ENCODE measurements around the gene GPC1.

Gene GPC1

DNA sequence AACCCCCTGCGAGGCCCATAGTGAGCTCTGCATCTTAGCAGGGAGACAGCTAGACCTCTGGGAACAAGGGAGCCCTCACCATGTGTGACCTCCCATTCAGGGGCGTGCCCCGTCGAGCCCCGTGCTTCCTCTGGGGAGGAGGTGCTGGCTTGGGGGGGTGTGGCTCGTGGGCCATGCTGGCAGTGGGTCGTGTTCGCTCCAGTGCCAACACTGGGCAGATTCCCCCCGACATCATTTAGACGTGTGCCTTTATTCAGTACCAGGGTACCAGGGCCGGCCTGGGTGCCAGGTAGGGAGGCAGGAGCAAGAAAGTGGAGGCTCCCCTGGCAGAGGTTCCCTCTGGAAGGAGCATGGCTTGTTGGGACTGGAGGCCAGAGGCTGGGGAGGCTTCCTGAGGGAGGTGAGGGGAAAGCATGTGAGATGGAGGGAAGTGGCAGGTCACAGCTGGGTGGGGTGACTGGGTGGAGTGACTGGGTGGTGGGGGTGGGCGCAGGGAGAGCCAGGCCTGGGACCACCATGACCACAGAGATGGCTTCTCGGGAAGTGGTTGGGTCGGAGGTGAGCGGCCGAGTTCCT lies 15.2 kb downstream of the GPC1 start:
- in situ Hi-C loops (cut with MboI; ENCODE audit: low pct_unique_long_range_greater_than_20kb, low sequenced_read_pairs), result no loop called here
- no peak for DNase-seq

DNA sequence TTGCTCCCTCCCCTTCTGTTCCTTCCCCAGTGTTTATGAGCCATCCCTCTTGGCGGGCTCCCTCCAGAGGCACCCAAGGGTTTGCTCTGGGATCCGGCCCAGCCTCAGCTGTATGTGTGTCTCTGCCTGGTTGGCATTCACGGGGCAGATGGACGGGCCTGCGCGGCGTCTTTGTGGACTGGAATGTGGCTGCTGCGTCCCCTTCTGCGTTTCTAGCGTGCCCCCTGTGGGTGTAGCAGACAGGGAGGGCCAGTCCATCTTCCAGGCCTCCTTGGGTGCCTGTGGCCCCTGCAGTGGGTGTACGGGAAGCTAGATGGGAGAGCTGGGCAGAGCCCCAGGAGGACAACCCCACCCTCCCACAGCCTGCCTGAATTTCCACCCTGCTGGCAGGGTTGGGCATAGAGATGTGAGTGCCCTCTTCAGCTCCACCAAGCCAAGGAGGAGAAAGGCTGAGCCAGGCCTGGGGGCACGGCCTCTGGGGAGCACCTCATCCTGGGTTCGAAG lies 15.7 kb downstream of the GPC1 start:
- in situ Hi-C loops (cut with MboI; ENCODE audit: low pct_unique_long_range_greater_than_20kb, low sequenced_read_pairs), result no loop called here
- no peak for DNase-seq

DNA sequence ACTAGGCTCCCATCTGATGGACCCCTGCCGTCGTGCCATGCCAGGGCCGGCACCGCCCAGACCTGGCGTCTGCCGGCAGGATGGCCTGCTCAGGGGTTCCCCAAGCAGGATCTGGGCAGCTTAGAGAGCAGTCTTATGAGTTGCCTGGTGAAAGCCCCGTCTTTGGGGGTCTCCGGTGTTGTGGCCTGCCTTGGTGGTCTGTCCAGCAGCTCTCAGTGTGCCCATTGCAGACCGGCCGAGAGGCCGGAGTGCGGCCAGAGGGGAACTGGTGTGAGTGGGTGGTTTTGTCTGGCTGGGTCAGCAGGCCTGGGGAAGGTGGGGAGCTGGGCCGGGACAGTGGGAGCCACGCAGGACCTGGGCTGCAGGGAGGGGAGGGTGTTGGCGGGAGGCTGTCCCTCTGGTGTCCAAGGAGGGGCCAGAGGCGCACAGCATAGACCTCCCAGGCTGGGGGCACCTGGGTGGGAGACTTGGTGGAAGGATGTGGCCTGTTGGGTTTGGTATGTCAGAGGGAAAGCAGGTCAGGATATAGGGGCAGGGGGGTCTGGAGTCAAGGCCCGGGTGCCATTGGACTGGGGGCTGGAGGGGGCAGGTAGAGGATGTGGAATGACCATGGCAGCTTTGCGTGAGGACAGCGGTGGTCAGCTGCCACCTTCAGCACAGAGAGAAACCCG lies 16.5 kb downstream of the GPC1 start:
- in situ Hi-C loops (cut with MboI; ENCODE audit: low pct_unique_long_range_greater_than_20kb, low sequenced_read_pairs), result no loop called here
- DNase-seq, result no peak

DNA sequence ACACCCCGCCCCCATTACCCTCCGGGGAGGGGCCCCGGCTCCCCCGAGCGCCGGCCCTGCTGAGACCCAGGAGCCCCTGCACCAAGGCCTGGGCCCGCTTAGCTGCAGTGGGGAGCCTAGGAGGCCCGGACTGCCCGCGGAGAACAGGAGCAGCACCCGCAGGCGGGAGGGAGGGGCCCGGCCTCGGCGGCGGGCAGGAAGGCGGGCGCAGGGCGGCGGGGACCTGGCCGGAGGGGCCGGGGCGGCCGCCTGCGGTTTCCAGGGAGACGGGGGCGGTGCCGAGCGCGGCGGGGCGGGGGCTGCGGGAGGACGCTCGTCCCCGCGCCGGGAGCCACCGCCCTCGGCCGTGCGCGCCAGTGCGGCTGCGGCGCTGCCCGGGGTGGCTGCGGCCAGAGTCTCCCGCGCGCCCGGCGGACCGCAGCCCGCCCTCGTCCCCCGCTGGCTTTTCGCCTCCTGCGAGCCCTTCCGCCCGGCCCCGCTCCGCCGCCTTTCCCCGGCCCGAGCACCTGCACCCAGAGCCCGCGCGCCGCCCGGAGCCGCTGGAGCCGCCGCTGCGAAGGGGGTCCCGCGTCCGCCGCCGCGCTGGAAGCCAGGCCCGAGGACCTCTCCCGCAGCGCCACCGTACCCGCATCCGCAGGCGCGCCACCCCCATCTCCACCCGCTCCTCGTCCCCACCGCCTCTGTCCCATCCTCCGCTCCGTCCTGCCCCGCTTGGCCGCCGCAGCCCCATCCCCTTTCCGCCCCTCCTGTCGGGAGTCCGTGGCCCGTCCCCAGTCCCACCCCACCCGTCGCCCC lies 17.2 kb downstream of the GPC1 start:
- no peak for DNase-seq
- in situ Hi-C loops (cut with MboI; ENCODE audit: low pct_unique_long_range_greater_than_20kb, low sequenced_read_pairs), result no loop called here

DNA sequence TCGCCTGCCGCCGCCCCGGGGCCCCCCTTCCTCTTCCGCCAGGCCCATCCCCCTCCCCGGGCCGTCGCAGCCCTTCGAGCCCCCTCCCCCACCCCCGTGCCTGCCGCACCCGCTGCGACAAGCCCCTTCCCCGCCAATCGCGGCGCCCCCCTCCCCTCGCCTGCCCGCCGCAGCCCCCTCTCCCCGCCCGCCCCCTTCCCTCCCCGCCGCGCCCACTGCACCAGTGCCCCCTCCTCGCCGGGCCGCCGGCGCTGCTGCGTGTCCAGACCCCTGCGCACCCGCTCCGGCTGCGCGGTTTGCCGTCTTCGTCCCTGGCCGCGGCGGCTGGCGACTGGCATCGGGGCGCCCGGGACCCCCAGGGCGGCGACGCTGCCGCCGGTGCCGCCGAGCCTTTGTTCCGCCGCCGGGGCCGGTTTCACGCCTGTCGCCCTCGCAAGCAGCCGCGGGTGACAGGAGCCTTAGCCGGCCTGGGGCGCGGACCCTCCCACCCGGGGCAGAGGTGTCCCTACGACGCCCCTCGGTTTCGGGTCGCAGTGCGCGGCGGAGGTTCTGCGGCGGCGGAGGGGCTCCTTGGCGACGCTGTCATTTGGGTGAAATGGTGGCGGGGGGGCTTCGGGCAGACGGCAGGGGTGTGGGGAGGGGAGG lies 18.1 kb downstream of the GPC1 start:
- in situ Hi-C loops (cut with MboI; ENCODE audit: low pct_unique_long_range_greater_than_20kb, low sequenced_read_pairs), result no loop called here
- DNase-seq, result no peak

DNA sequence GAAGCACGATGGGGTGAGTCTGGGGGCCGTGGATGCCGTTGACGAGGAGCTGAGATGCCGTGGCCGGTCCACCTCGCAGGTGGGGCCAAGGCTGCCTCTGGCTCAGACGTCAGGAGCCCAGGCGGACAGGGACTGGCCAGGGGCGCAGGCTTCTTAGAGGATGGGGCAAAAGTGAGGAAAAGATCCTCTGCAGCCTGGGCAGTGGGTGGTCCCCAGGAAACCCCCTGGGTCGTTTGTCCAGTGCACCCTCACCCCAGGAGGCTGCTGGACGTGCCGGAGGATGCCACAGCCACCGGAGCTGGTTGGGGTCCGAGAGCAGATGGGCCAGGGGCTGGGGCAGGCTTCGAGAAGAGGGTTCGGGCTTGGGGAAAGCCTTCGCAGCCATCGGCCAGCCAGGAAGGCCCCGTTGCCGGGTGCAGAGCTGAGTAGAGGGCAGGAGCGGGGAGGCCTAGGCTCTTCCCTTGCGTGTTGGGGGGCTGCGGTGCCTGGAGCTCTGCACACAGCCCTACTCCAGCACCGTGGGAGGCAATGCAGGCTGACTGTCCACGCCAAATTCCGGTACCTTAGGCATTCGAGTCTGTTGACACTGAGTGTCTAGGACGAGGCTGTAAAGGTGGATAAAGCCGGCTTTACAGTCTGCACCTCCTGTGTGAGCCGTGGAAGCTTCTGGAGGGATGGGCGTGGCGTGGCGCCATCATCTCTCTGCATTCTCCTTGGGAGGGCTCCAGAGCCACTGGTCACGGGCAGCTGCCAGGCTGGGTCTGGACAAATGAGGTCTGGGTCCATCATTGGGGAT lies 18.8 kb downstream of the GPC1 start:
- no peak for DNase-seq
- in situ Hi-C loops (cut with MboI; ENCODE audit: low pct_unique_long_range_greater_than_20kb, low sequenced_read_pairs), result no loop called here

DNA sequence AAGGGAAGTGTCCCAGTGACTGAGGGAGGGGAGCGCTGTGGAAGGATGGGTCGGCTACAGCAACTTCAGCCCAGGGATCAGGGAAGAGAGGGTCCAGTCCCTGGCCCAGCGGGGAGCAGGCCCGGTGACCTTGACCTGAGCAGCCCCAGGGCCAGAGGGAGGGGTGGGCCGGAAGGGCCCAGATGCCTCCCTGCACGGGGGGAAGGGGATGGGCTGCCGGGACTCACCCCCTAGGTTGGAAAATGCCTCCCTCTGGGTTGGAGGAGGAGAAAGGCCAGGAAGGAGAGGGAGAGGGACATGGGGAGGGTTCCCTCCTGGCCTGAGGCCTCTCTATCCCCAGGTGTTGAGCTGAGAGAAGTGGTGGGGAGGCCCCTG lies 19.8 kb downstream of the GPC1 start:
- in situ Hi-C loops (cut with MboI; ENCODE audit: low pct_unique_long_range_greater_than_20kb, low sequenced_read_pairs), result no loop called here
- no peak for DNase-seq

DNA sequence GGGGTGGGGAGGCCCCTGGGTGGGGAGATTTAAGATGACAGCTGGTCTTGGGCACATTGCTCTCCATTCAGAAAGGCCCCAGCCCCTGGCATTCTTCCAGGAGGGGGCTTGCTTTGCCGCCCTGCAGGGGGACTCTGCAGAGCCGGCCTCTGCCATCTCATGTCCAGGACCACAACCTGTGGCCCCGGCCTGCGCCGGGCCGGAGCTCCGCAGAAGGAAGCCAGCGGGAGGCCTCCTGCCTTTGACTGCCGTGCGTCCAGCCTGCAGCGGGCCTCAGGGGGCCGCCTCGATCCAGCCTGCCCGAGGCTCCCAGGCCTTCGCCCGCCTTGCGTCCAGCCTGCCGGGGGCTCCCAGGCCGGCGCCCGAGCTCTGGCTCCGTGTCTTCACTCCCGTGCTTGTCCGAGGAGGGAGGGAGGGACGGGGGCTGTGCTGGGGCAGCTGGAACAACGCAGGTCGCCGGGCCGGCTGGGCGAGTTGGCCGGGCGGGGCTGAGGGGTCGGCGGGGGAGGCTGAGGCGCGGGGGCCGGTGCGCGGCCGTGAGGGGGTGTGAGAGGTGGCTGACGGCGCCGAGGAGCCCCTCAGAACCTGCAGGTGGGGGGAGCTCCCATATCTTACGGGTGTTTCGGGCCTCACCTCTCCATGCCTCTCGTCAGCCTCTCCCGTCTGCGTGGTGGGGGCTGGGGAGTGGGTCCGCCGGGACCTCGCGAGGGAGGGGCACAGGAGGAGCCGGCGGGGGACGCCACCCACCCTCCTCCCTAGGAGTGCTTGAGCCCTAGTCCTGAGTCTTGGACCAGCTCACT lies 20.4 kb downstream of the GPC1 start:
- in situ Hi-C loops (cut with MboI; ENCODE audit: low pct_unique_long_range_greater_than_20kb, low sequenced_read_pairs), result no loop called here
- no peak for DNase-seq

DNA sequence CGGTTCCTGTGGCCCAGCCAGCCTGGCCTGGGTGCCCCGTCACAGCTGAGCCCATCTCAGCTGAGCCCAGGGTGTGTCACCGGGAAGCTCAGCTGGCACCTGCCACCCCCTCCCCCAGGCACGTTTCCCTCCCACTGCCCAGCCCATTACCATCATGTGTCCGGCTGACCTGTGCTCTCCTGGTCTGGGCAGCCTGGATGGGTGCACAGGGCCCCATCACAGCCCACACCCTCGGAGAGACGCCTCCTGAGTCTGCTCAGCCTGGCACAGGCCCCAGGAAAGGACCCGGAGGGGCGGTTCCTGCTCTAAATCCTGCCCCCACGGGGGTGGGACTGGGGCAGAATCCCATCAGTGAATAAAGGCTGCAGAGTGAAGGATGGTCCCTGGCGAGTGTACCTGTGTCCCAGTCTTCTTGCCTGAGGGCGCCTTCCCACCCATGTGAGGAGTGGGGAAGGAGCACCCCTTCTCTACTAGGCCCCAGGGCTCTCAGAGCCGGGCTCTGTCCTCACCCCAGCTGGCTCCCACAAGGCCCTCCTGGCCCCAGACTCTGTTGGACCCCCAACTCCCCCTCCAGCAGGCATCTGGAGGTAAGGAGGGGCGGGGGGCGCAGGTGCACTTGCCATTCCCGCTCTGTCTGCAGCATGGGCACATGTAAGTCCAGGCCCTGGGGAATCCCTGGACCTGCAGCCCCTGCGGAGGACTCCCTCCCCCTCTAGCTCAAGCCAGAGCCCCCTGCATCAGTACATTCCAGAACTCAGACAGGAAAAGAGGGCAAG lies 21.2 kb downstream of the GPC1 start:
- DNase-seq, result no peak
- in situ Hi-C loops (cut with MboI; ENCODE audit: low pct_unique_long_range_greater_than_20kb, low sequenced_read_pairs), result no loop called here

DNA sequence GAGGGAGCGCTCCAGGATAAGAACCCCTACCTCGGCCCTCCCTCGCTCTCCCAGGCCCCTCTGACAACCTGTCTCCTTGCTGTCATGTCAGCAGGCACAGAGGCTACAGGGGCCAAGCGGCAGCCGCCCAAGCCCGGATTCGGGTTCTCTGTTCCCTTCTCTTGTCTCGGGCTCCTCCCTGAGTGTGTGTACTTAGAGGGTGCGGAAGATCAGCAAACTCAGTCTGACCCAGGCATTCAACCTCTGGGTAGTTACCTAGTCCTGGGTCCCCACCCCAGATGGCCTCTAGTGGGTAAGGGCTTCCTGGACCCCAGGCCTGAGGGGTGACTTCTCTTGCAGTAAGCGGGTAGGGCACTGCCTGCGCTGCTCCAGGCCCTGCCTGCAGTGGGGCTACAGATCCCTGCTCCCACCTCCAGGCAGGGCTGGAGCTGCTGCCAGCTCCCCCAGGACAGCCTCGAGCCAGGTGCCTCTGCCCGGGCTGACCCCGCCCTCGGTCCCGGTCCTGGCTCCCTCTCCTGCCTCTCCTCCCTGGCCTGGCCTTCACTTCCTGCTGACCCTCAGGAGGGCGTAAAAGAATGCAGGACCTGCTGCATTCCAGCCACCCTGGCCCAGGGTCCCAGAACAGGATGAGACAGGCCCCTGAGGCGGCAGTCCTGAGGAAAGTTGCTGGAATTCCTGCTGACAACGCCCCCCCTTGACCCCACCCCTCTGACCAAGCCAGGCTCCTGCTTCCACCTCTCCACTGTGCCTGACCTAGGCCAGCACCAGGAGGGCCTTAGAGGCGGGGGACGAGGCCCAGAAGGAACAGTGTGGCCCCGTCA lies 22.0 kb downstream of the GPC1 start:
- in situ Hi-C loops (cut with MboI; ENCODE audit: low pct_unique_long_range_greater_than_20kb, low sequenced_read_pairs), result no loop called here

DNA sequence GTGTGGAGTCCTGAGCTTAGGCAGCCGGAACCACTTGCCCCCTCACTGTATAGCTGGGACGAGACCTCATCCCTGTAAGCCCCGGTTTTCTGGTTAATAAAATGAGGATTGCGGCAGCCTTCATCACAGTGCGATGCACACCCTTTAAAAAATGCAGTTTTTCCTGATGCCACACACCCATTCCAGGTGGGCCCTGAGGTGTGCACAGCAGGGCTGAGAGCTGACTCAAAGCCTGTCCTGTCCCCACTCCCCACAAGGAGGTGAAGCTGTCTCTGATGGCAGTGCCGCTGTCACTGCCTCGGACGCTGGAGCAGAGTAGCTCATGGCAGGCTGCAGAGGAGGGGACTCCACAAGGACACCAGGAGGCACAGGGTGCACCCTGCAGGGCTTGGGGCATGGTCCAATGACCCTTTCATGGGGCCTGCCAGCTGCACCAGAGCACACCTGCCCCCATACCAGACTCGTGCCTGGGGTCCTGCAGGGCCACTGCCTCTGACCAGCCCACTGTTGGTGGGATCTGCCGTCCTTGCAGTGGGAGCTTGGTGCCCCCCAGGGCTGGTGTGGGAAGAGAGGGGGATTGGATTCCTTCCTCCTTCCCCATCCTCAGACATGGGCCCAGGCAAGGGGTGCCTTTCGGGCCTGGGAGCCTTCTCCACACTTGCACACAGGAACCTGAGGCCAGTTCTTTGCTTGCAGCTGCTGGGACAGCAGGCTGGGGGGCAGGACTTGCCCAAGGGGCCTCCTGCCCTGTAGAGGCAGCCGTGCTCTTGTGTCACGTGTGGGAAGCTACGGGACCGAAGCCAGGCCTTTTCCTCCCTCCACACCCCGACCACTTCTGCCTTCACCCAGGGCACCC lies 22.8 kb downstream of the GPC1 start:
- in situ Hi-C loops (cut with MboI; ENCODE audit: low pct_unique_long_range_greater_than_20kb, low sequenced_read_pairs), result no loop called here
- DNase-seq, result no peak

More for the DNA sequence above, 22.0 kb downstream of the GPC1 start:
- DNase-seq, result no peak

DNA sequence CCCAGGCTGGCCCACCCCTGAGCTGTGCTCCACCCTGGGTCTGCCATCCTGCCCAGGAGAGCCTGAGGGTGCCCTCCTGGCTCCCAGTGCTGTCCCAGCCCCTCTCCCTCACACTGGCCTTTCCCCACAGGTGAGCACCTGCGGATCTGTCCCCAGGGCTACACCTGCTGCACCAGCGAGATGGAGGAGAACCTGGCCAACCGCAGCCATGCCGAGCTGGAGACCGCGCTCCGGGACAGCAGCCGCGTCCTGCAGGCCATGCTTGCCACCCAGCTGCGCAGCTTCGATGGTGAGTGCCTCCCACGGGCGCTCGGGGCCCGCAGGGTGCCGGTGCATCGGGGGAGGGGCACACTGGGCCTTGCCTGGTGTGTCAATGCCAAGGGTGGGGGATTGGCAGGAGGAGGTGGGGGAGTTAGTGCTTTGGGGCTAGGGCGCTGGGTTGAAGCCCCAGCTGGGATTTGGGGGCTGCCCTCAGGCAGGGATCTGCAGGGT lies 23.5 kb downstream of the GPC1 start:
- no peak for DNase-seq
- in situ Hi-C loops (cut with MboI; ENCODE audit: low pct_unique_long_range_greater_than_20kb, low sequenced_read_pairs), result no loop called here

DNA sequence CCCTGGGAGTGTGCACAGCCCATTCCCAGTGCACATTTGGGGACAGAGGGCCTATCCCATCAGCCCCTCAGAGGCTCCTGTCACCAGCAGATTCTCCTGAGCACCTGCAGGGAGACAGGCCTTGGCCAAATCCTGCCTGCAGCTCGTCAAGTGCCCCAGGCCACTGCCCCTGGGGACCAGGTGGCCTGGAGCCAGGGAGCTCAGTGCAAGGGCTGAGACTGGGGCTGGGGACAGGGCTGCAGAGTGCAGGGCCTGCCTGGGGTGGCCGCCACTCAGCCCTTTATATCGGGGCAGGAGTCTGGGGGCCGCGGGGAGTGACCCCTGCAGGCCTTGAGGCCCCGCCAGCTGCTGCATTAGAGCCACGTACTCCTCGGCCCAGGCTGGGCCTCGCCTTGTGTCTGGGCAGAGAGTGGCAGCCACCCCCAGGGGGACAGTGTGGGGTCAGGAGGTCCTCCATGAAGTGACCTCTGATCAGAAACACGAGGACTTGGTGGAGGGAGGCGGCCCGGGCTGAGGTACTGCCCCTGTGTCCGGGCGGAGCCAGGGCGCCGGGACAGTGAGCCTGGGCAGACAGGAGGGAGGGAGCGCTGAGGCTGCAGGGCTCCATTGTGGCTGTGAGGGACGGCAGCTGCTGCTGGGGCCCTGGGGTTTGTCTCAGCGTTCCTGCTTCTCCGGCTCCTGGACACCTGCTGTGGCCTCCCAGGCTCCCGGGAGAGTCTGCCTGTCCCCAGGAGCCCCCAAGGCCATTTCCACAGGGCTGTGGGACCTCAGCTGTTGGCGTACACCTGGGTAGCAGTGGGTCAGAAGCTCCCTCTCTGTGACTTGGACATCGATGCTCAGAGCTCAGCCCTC lies 24.2 kb downstream of the GPC1 start:
- in situ Hi-C loops (cut with MboI; ENCODE audit: low pct_unique_long_range_greater_than_20kb, low sequenced_read_pairs), result no loop called here
- no peak for DNase-seq

DNA sequence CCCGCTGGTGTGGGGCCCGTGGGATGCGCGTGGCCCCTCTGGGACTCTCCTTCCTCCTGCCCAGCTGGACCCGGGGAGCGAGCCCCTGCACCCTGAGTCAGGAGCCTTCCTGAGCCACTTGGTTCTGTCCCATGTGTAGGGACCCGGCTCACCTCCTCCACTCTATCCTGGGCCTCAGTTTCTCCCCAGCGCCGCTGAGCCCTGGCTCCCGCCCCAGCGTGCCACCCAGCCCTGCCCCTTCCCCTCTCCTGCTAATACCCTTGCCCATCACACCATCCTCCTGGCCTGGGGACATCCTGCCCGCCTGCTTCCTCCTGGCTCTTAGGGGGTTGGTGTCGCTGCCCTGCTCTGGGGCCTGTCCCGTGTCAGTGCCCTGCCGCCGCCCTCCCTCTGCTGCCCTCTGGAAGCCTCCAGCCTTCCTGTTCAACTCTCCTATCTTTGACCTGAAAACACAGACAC lies 24.8 kb downstream of the GPC1 start:
- in situ Hi-C loops (cut with MboI; ENCODE audit: low pct_unique_long_range_greater_than_20kb, low sequenced_read_pairs), result no loop called here
- DNase-seq, result no peak
